ENCODE results near the gene SELENOO.
A peak's percentile ranks its signal among the peaks of the same experiment; 100 is the strongest.
"Not testable (repeated sequence)": the region's sequence is repeated elsewhere in the genome, so short reads cannot be mapped to it uniquely, and the experiment has no call there.

SELENOO gene, protein sequence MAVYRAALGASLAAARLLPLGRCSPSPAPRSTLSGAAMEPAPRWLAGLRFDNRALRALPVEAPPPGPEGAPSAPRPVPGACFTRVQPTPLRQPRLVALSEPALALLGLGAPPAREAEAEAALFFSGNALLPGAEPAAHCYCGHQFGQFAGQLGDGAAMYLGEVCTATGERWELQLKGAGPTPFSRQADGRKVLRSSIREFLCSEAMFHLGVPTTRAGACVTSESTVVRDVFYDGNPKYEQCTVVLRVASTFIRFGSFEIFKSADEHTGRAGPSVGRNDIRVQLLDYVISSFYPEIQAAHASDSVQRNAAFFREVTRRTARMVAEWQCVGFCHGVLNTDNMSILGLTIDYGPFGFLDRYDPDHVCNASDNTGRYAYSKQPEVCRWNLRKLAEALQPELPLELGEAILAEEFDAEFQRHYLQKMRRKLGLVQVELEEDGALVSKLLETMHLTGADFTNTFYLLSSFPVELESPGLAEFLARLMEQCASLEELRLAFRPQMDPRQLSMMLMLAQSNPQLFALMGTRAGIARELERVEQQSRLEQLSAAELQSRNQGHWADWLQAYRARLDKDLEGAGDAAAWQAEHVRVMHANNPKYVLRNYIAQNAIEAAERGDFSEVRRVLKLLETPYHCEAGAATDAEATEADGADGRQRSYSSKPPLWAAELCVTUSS

GRCh38 chr22:50200461-50201190 lies at the start of gene SELENOO:
TSS of gene SELENOO (plus strand) at chr22:50201011. CDS start at chr22:50201037, 26 bp downstream.
- peak; percentile 80 for DNase-seq
- in situ Hi-C loops (cut with MboI; ENCODE audit: low pct_unique_long_range_greater_than_20kb, low sequenced_read_pairs), result loop anchor here (10.0 kb wide), 2 partner anchors 46 to 266 kb away; no protein-coding TSS in a partner anchor

DNA sequence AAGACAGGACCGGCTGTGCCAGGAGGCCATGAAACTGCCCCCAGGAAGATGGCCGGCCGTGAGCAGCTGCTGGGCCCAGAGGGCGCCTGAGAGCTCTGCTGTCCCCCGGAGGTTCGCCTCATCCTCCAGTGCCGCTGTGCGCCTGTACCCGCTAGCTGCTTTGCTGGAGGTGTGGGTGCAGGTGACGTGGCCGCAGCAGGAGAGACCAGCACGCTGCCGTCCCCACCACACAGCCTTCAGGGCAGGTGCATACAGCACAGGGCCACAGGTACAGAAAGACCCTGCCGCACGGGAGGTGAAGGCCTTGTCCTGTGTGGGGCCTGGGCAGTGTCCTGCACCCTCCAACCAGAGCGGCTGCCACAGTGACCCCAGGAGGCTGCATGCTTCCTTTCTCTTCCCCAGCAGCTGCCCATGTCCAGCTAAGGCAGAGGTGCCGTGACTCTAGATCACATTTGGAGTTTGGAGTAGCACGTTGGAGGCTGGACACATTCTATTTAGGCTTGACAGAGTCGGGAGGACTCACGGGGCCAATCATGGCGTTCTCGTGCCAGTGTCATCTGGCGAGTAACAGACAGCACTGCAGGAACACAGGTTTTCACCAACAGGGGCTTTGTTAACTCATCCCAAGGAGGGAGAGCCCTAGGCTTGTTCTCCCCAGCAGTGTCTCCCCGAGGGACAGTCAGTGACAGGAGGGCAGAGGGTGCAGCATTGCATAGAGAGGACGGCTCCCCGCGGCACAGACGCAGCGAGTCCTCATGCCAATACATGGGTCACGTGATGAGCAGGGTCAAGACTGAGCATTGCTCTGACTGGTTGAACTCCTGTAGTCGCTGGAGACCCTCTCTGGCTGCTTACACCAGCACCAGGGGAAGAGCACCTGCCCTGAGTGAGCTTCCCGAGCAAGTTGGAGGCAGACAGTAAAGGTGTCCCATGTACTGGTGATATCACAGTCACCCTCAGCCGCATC lies 49.0 kb upstream of the SELENOO start:
- in situ Hi-C loops (cut with MboI; ENCODE audit: low pct_unique_long_range_greater_than_20kb, low sequenced_read_pairs), result loop anchor here (10.0 kb wide), 1 partner anchor 53 kb away; the partner anchor contains the start of gene SELENOO
- DNase-seq, result no peak

GRCh38 chr22:50153056-50153755 lies 47.6 kb upstream of the SELENOO start:
- DNase-seq, result no peak
- in situ Hi-C loops (cut with MboI; ENCODE audit: low pct_unique_long_range_greater_than_20kb, low sequenced_read_pairs), result loop anchor here (10.0 kb wide), 1 partner anchor 52 kb away; the partner anchor contains the start of gene SELENOO

DNA sequence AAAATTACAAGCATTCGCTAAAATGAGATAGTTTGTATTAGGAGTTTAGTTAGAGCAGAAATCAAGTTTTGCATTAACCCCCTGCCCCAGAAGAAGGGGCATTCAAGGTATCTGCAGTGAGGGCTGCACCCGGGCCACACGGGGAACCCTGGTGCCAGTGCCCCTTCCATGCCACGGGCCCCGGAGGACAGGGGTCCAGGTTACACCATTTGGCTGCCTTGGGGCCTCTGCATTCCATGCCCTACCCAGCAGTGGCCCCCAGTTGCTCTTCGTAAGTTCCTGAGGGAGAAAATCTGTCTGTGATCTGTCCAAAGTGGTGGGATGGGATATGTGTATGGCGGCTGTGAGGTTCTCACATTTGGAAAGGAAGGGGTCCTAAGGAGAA lies 47.1 kb upstream of the SELENOO start:
- no peak for DNase-seq
- in situ Hi-C loops (cut with MboI; ENCODE audit: low pct_unique_long_range_greater_than_20kb, low sequenced_read_pairs), result loop anchor here (10.0 kb wide), 1 partner anchor 51 kb away; the partner anchor contains the start of gene SELENOO

GRCh38 chr22:50157709-50158375 lies 43.0 kb upstream of the SELENOO start:
- DNase-seq, result no peak
- in situ Hi-C loops (cut with MboI; ENCODE audit: low pct_unique_long_range_greater_than_20kb, low sequenced_read_pairs), result loop anchor here (10.0 kb wide), 1 partner anchor 47 kb away; the partner anchor contains the start of gene SELENOO

- DNase-seq, result no peak
- in situ Hi-C loops (cut with MboI; ENCODE audit: low pct_unique_long_range_greater_than_20kb, low sequenced_read_pairs), result no loop called here
Measured at GRCh38 chr22:50160947-50161346, 39.9 kb upstream of the SELENOO start.

GRCh38 chr22:50161508-50162390 lies 39.1 kb upstream of the SELENOO start:
- in situ Hi-C loops (cut with MboI; ENCODE audit: low pct_unique_long_range_greater_than_20kb, low sequenced_read_pairs), result no loop called here
- no peak for DNase-seq

DNA sequence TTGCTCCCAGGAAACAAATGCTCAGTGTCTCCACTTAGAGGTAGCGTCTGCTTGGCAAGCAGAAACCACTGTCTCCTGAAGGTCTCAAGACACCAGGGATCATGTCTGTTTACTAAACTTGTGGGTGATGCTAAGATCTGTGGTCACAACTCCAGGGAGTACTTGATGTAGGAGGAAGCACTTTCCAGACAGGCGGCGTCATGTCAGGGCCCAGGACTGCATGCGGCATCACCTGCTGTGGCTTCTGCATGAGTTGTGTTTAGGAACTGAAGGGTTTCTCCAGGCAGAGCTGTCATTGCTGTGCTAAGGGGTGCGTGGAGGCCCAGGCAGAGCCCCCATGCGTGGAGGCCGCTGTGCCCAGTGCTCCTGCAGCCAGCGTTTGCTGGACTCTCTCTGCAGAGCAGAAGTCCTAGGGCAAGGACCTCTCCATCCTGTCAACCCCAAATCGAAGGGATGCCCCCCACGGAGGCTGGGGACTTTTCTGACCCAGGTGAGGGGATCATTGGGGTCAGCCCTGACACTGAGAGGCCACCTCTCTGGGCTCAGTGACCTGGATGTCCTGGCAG lies 38.3 kb upstream of the SELENOO start:
- DNase-seq, result peak; percentile 51
- in situ Hi-C loops (cut with MboI; ENCODE audit: low pct_unique_long_range_greater_than_20kb, low sequenced_read_pairs), result no loop called here

- no peak for DNase-seq
- in situ Hi-C loops (cut with MboI; ENCODE audit: low pct_unique_long_range_greater_than_20kb, low sequenced_read_pairs), result no loop called here
Measured at GRCh38 chr22:50165436-50166123, 35.2 kb upstream of the SELENOO start.

GRCh38 chr22:50167689-50168489 lies 32.9 kb upstream of the SELENOO start:
- no peak for DNase-seq
- in situ Hi-C loops (cut with MboI; ENCODE audit: low pct_unique_long_range_greater_than_20kb, low sequenced_read_pairs), result no loop called here

DNA sequence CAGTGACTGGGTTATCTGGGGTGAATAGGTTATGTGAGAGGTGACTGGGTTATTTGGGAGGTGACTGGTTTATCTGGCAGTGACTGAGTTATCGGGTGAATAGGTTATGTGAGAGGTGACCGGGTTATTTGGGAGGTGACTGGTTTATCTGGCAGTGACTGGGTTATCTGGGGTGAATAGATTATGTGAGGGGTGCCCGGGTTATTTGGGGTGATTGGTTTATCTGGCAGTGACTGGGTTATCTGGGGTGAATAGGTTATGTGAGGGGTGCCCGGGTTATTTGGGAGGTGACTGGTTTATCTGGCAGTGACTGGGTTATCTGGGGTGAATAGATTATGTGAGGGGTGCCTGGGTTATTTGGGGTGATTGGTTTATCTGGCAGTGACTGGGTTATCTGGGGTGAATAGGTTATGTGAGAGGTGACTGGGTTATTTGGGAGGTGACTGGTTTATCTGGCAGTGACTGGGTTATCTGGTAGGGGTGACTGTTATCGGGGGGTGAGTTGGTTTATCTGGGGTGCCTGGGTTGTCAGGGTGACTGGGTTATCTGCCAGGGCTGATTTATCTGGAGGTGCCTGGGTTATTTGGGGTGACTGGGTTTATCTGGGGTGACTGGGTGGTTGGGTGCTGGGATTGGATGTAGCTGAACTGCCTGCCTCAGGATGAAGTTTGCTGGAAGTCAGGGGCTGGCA lies 32.2 kb upstream of the SELENOO start:
- in situ Hi-C loops (cut with MboI; ENCODE audit: low pct_unique_long_range_greater_than_20kb, low sequenced_read_pairs); DNase-seq: not testable (repeated sequence)

DNA sequence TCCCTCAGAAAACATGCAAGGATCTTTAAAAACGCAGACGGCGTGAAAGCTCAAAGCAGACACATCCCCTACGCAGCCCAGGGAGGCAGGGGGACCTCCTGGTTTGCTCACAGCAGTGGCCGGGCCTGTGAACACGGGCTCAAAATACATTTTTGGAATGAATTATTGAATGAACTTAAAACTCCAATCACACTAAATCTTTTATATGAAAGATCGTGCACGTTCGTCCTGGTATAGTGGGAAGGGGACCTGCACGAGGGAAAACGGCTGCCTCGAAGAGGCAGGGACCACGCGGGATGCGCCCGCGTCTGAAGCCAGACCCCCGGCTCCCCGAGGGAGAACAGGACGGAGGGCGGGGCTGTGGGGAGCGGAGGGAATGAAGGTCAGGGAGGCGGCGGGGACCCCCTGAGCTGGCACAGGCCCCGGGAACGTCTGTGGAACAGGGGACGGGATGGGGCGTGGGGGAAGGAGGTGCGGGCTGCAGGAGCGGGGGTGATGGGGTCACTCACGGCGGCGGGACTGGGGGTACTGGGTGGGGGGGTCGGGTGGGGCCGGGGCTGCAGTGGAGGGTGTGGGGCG lies 31.5 kb upstream of the SELENOO start:
- in situ Hi-C loops (cut with MboI; ENCODE audit: low pct_unique_long_range_greater_than_20kb, low sequenced_read_pairs), result no loop called here

DNA sequence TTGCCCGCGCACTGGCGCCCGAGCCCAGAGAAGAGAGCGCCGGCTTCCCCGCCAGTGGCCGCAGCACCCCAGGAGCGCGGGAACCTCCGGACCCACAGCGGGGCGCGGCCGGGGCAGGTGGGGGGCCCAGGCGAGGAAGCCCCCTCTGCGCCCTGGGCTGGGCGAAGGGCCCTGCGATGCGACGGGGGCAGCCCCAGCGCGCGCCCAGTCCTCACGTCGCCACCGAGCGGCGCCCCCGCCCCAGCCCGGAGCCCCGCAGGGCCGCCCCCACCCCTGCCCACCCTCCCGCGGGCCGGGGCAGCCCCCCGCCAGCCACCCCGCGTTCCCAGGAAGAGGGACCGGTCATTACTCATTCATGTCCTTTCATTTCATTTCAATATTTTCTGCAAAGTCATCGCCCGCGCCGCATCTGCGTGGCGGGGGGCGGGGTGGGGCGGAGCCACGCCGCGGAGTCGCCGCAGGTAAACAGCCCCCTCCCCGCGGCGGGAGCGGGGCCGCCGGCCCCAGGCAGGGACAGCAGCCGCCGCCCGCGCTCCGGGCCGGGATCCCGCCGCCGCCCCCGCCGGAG lies 31.0 kb upstream of the SELENOO start:
- in situ Hi-C loops (cut with MboI; ENCODE audit: low pct_unique_long_range_greater_than_20kb, low sequenced_read_pairs), result no loop called here
- peak; percentile 51 for DNase-seq

More for the DNA sequence above, 31.5 kb upstream of the SELENOO start:
- no peak for DNase-seq

Data from KBM-7 (cell line).